OCI-LY1 (cell line): ENCODE results near the gene PTGES.

Source experiments
- CTCF ChIP-seq: fragments of 200-600 bp; sonication (generic), shearing (Covaris generic); IDR thresholded peaks from 2 replicates; pipeline ENCODE4 v1.5.1; 2017; ENCODE audit warnings: mild to moderate bottlenecking, antibody characterized with exemption, low read length, moderate library complexity, mixed read lengths
- EZH2 ChIP-seq: fragments of 200-600 bp; sonication (generic), shearing (Covaris generic); IDR thresholded peaks from 2 replicates; pipeline ENCODE4 v1.8.0; 2017; ENCODE audit warnings: borderline replicate concordance, mixed run types, mild to moderate bottlenecking, antibody characterized with exemption, low read length, moderate library complexity, mixed read lengths

GRCh38 chr9:129735546-129735945 is 17.3 kb downstream of the PTGES start:
- TF ChIP-seq CTCF (no peak), EZH2 (no peak)
